ENCODE results near the gene ANXA8.
"Not testable (repeated sequence)": the region's sequence is repeated elsewhere in the genome, so short reads cannot be mapped to it uniquely, and the experiment has no call there.

DNA sequence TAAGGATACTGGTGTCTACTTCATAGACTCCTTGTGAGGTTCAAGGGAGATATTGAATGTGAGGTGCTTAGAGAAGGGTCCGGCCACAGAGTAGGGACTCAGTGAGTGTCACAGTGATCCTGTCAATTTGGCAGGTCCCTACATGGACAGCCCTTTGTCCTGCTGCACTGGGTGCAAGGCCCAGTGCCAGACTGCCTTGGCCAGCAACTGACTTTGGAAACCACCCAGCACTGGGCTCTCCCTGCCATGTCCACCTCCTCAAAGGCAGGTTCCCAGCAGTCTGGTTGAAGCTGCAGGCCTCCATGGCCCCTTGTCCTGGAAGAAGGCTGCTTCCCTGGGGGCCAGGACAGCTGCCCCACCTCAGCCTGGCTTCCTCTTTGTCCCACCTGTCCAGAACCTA, 1.5 kb downstream of the ANXA8 start:
- not testable (repeated sequence) for TF ChIP-seq POLR2AphosphoS5 (IDR thresholded peaks at IDR 0.05; ENCODE audit: low read depth, low read length); REST (IDR thresholded peaks at IDR 0.05; ENCODE audit: insufficient read depth in 1 of 2, low read depth in 2 of 2, low read length in 1 of 2); SIN3A (IDR thresholded peaks at IDR 0.05; ENCODE audit: borderline replicate concordance, insufficient read depth, low read depth, low read length); TCF7L2 (IDR thresholded peaks at IDR 0.05; ENCODE audit: low read depth, low read length)
- TF ChIP-seq, protein P1, sequence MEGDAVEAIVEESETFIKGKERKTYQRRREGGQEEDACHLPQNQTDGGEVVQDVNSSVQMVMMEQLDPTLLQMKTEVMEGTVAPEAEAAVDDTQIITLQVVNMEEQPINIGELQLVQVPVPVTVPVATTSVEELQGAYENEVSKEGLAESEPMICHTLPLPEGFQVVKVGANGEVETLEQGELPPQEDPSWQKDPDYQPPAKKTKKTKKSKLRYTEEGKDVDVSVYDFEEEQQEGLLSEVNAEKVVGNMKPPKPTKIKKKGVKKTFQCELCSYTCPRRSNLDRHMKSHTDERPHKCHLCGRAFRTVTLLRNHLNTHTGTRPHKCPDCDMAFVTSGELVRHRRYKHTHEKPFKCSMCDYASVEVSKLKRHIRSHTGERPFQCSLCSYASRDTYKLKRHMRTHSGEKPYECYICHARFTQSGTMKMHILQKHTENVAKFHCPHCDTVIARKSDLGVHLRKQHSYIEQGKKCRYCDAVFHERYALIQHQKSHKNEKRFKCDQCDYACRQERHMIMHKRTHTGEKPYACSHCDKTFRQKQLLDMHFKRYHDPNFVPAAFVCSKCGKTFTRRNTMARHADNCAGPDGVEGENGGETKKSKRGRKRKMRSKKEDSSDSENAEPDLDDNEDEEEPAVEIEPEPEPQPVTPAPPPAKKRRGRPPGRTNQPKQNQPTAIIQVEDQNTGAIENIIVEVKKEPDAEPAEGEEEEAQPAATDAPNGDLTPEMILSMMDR (IDR thresholded peaks at IDR 0.05), result not testable (repeated sequence)

All from Panc1 (cell line).